C4-2B (cell line): Measurements from ENCODE around the gene PRDM15.

Experiments used
- CTCF ChIP-seq: fragments of 450-650 bp; conservative IDR thresholded peaks from 2 replicates; pipeline ENCODE4 v1.5.1; 2017; ENCODE audit warnings: mild to moderate bottlenecking
- ZFX ChIP-seq: fragments of 450-650 bp; IDR thresholded peaks from 2 replicates; pipeline ENCODE4 v1.6.1; 2017

GRCh38 chr21:41845310-41846032, 33.7 kb downstream of the PRDM15 start:
- TF ChIP-seq CTCF (no peak), ZFX (no peak)
